GM12892 (cell line): Measurements from ENCODE around the gene CLEC18C.
"Not testable (repeated sequence)": the region's sequence is repeated elsewhere in the genome, so short reads cannot be mapped to it uniquely, and the experiment has no call there.

Experiments
- POLR2A ChIP-seq: IDR thresholded peaks from 2 replicates; pipeline ENCODE4 v1.6.1; 2011; ENCODE audit warnings: low read depth, low read length, control low read depth
- POLR2AphosphoS5 ChIP-seq: IDR thresholded peaks from 2 replicates; pipeline ENCODE4 v1.6.1; 2011; ENCODE audit warnings: low read depth, low read length, control low read depth

DNA sequence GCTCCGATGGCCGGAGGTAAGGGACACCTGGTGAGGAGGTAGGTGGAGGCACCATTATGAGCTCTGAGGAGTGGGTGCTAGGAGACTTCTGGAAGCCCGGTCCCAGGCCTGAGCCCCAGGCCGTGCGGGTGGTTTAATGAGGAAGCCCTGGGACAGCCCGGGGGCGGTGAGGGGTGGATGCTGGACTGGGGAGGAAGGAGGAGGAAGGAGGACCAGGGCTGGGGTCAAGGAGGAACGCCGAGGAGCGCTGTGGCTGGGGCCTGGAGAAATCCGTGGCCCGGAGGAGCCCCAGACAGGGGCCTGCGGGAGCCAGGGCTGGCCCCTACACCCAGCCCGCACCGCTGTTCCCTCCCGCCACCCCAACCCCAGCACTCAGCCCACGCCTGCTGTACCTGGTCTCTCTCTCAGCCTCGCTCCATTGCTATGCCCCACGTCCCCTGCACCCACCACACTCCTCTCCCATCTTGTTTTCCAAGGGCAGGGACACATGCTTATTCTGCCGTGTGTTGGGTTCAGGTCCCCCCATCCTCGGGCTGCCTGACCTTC lies 873 bp downstream of the CLEC18C start:
- TF ChIP-seq POLR2AphosphoS5, POLR2A: not testable (repeated sequence)
